Measurements from ENCODE around the gene CLMP.

Gene CLMP

GRCh38 chr11:123196060-123196714 lies 1.1 kb upstream of the CLMP start:
- in situ Hi-C loops (cut with HindIII; ENCODE audit: low pct_ligation_motif_present, low pct_unique_long_range_greater_than_20kb, low sequenced_read_pairs): no loop called here

GRCh38 chr11:123194337-123195187 lies 486 bp downstream of the CLMP start:
- in situ Hi-C loops (cut with HindIII; ENCODE audit: low pct_ligation_motif_present, low pct_unique_long_range_greater_than_20kb, low sequenced_read_pairs): no loop called here

More at GRCh38 chr11:123196060-123196714, 1.1 kb upstream of the CLMP start:
- no peak for DNase-seq

GRCh38 chr11:123193742-123194141 lies 1.3 kb downstream of the CLMP start:
- in situ Hi-C loops (cut with HindIII; ENCODE audit: low pct_ligation_motif_present, low pct_unique_long_range_greater_than_20kb, low sequenced_read_pairs): no loop called here
- no peak for DNase-seq

More at GRCh38 chr11:123194337-123195187, 486 bp downstream of the CLMP start:
- DNase-seq: peak; percentile 37

- in situ Hi-C loops (cut with HindIII; ENCODE audit: low pct_ligation_motif_present, low pct_unique_long_range_greater_than_20kb, low sequenced_read_pairs): no loop called here
- DNase-seq: no peak
Measured at GRCh38 chr11:123191939-123192338, 3.1 kb downstream of the CLMP start.

- no peak for DNase-seq
- in situ Hi-C loops (cut with HindIII; ENCODE audit: low pct_ligation_motif_present, low pct_unique_long_range_greater_than_20kb, low sequenced_read_pairs): no loop called here
Measured at GRCh38 chr11:123190518-123190917, 4.5 kb downstream of the CLMP start.

- DNase-seq: peak; percentile 46
- in situ Hi-C loops (cut with HindIII; ENCODE audit: low pct_ligation_motif_present, low pct_unique_long_range_greater_than_20kb, low sequenced_read_pairs): no loop called here
Measured at GRCh38 chr11:123188508-123189165, 6.4 kb downstream of the CLMP start.

GRCh38 chr11:123187665-123188507 lies 7.2 kb downstream of the CLMP start:
- in situ Hi-C loops (cut with HindIII; ENCODE audit: low pct_ligation_motif_present, low pct_unique_long_range_greater_than_20kb, low sequenced_read_pairs): no loop called here
- DNase-seq: peak; percentile 37

GRCh38 chr11:123187248-123187647 lies 7.8 kb downstream of the CLMP start:
- in situ Hi-C loops (cut with HindIII; ENCODE audit: low pct_ligation_motif_present, low pct_unique_long_range_greater_than_20kb, low sequenced_read_pairs): no loop called here
- DNase-seq: no peak

GRCh38 chr11:123186286-123186685 lies 8.8 kb downstream of the CLMP start:
- in situ Hi-C loops (cut with HindIII; ENCODE audit: low pct_ligation_motif_present, low pct_unique_long_range_greater_than_20kb, low sequenced_read_pairs): no loop called here
- peak; percentile 38 for DNase-seq

GRCh38 chr11:123185326-123185725 lies 9.7 kb downstream of the CLMP start:
- DNase-seq: no peak

GRCh38 chr11:123184531-123184930 lies 10.5 kb downstream of the CLMP start:
- DNase-seq: no peak
- in situ Hi-C loops (cut with HindIII; ENCODE audit: low pct_ligation_motif_present, low pct_unique_long_range_greater_than_20kb, low sequenced_read_pairs): no loop called here

More at GRCh38 chr11:123185326-123185725, 9.7 kb downstream of the CLMP start:
- in situ Hi-C loops (cut with HindIII; ENCODE audit: low pct_ligation_motif_present, low pct_unique_long_range_greater_than_20kb, low sequenced_read_pairs): no loop called here

GRCh38 chr11:123183391-123184099 lies 11.5 kb downstream of the CLMP start:
- DNase-seq: peak; percentile 36
- in situ Hi-C loops (cut with HindIII; ENCODE audit: low pct_ligation_motif_present, low pct_unique_long_range_greater_than_20kb, low sequenced_read_pairs): no loop called here

GRCh38 chr11:123181767-123182500 lies 13.1 kb downstream of the CLMP start:
- in situ Hi-C loops (cut with HindIII; ENCODE audit: low pct_ligation_motif_present, low pct_unique_long_range_greater_than_20kb, low sequenced_read_pairs): no loop called here
- no peak for DNase-seq

- in situ Hi-C loops (cut with HindIII; ENCODE audit: low pct_ligation_motif_present, low pct_unique_long_range_greater_than_20kb, low sequenced_read_pairs): no loop called here
- DNase-seq: no peak
Measured at GRCh38 chr11:123181075-123181474, 14.0 kb downstream of the CLMP start.

- no peak for DNase-seq
- in situ Hi-C loops (cut with HindIII; ENCODE audit: low pct_ligation_motif_present, low pct_unique_long_range_greater_than_20kb, low sequenced_read_pairs): no loop called here
Measured at GRCh38 chr11:123180574-123180973, 14.5 kb downstream of the CLMP start.

GRCh38 chr11:123180166-123180565 lies 14.9 kb downstream of the CLMP start:
- no peak for DNase-seq
- in situ Hi-C loops (cut with HindIII; ENCODE audit: low pct_ligation_motif_present, low pct_unique_long_range_greater_than_20kb, low sequenced_read_pairs): no loop called here

- DNase-seq: no peak
Measured at GRCh38 chr11:123179586-123179985, 15.5 kb downstream of the CLMP start.

More at GRCh38 chr11:123179586-123179985, 15.5 kb downstream of the CLMP start:
- in situ Hi-C loops (cut with HindIII; ENCODE audit: low pct_ligation_motif_present, low pct_unique_long_range_greater_than_20kb, low sequenced_read_pairs): no loop called here

Data from ACHN (cell line).